ENCODE data around the gene DCTD.

DCTD gene

DNA sequence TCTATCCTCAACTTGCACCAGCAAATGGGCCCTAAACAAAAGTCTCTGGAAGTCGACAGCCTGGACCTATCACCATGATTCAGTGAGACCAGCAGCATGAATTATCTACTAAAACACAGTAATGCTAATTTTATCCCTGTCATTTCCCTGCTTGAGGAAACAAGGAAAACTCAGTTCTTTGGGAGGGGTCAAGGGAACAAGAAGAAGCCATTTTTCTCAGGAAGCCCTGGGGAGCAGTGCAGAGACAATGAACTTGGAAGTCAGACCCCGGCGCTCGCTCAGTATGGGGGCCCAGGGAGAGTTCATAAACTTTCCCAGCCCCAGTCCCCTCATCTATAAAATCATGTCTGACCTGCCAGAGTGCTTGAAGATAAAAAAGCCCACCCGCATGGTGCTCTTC lies 50.4 kb downstream of the DCTD start:
- DNase-seq: no peak

DNA sequence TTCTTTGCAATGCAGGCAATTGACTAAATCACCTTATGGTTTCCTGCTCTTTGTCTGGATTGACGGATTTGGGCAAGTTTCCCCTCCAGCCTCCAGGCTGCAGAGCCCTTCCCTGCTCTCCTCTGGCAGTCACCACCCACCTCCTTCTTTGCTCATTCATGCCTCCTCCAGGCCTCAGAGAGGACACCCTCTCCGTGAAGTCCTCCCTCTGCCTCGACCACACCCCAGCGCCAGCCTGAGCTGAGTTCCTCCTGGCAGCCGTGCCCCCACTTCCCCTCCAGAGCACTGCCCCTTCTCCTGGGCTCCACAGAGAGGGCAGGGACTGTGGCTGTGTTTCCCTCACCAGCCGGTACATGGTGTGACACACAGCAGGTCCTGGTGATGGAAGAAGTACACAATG lies 53.7 kb downstream of the DCTD start:
- DNase-seq: no peak

DNA sequence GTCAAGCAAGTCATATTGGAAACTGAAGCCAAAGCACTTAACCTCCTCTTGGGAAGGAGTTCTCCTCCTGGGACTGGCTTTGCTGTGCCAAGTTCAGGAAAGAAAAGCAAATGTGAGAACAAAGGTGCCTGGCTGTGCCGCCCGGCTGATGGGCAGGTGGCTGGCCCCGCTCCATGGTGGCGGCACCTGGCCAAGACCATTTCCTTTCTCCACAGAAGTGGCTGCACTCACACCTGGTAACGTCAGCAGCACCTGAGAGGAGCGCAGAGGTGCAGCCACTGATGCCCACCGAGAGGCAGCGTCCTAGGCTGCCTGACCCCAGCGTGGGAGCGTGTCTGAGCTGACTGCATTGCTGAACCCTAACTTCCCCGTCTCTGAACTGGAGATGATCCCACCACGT lies 54.3 kb downstream of the DCTD start:
- no peak for DNase-seq

DNA sequence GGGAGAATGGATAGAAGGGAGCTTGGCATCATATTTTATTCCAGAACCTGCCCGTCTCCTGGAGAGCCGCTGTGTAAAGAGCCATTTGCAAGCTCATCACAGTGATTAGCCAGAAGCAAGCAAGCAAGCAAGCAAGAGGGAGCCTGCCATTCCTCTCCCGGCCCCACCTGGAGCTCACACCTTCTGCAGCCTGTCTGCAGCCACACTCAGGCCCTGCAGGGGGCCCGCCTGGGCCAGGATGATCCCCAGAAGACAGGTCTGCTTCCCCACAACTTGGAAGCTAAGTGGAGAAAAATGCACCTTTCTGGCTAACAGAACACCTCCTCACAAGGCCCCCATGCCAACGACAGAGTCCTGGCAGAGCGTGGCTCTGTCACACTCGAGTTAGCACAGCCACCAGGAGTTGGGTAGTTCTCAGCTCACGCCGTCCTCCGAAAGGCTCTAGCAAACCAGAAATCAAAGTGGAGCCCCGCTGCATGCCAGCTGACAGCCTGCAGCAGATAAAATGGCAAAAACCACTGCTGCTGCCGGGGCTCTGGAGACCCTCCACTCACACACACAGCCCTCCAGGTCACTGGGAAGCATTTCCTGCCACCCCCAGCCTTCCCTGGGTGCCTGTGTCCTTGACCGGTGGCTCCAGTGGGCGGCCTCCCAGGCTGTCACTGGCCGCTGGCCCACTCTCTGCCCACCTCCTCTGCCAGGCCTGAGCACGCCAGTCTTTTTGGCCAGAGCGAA lies 54.9 kb downstream of the DCTD start:
- no peak for DNase-seq

DNA sequence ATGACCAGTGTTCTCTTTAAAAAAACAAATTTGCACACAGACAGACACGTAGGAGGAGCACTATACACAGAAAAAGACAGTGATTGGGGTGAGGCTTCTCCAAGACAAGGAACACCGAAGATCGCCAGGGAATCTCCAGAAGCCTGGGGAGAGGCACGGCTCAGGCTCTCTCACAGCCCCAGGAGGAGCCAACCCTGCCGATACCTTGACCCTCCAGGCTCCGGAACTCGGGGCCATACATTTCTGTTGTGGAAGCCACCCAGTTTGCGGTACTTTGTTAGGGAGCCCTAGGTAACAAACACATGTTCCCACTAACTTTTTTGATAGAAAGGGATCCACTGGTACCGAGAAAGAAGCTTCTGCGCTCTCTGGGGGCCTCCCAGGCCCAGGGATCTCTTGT lies 55.8 kb downstream of the DCTD start:
- no peak for DNase-seq

DNA sequence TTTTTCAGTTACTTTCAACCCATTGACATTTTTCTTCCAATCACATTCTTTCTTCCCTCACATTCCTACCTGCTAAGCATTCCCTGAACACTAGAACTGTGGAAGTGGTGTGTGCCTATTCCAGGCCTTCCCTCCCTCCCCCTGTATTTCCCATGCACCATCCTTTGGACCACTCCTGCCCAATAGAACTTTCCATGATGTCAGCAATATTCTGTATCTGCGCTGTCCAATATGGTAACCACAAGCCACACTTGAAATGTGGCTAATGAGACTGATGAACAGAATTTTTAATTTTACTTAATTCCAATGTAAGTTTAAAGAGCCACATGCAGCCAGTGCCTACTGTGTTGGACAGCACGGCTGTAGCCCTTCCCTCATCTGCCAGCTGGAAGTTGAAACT lies 57.5 kb downstream of the DCTD start:
- no peak for DNase-seq

DNA sequence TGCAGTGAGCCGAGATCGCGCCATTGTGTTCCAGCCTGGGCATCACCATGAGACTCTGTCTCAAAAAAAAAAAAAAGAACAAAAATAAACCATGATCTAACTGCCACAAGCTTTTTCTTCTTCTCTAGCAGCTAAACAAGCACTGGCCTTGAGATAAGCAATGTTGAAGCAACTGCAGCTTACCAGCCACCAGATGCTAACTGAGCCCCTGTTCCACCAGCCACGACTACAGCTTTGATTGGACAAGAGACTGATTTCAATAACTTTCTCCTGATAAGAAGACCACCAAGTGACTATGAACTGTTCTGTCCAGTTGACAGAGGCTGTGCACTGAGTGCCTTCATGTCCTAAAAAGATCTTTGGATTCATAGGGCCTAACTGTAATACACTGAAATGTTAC lies 58.5 kb downstream of the DCTD start:
- no peak for DNase-seq

DNA sequence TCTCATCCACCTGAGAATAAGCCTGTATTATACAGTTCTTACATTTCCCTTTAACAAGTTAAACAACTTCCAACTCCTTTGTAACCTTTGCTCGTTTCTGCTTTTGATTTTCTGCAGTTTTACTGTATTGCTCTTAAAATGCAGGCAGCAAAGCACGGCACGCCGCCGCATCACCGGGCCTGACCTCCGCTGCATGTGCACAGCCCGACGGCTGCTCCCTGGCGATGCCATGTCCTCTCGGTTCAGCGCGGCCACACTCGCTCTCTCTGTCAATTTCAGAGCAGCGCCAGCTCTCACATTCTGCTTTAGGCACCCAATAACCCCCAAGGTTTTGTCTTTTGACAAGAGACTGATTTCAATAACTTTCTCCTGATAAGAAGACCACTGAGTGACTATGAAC lies 60.3 kb downstream of the DCTD start:
- DNase-seq: no peak

DNA sequence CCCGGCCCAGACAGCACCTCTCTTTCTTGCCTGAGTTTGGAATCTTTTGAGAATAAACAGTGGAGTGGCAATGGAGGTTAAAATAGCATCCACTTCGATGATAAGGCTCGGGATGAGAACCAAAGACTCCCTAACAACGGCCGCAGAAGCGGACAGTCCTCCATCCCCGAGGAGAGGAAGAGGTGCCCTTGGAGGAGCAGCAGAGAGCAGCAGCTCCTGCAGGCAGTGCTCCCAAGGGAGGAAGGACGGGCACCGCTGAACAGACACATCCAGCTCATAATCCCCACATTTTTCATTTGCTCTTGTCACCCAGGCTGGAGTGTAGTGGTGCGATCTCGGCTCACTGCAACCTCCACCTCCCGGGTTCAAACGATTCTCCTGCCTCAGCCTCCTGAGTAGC lies 61.3 kb downstream of the DCTD start:
- no peak for DNase-seq

DNA sequence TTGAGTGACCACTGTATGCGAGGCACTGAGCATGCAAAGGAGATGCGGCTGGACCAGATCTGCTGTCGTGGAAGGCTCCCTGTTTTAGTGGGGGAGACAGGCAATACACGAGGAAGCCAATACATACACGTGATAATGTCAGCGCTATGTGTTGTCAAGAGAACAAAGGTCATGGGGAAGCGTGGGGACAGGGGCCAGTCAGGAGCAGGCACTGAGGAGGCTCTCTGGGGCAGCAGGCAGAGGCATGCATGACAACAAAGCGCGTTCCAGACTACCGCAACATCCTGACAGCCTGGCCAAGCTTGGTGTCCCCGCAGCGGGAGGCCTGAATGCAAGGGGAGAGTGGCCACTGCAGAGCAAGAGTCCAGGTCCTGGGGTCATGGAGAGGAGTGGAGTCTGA lies 61.9 kb downstream of the DCTD start:
- no peak for DNase-seq

DNA sequence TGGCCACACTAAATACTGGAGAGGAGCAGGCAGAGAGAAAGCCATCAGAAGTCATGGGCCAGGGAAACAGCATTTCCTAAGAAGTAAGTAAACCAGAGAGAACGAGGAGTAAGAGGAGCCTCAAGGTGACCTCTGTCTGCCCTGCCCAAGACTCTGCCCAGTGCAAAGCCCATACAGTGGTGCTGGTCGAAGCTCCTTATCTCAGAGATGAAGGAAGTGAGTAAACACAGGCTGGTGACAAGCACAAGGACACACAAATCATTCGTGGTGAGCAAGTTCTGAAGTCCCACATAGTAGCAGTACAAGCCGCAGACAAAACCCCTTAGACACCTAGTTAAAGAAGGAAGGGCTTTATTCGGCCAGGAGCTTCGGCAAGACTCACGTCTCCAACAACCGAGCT lies 62.7 kb downstream of the DCTD start:
- no peak for DNase-seq

DNA sequence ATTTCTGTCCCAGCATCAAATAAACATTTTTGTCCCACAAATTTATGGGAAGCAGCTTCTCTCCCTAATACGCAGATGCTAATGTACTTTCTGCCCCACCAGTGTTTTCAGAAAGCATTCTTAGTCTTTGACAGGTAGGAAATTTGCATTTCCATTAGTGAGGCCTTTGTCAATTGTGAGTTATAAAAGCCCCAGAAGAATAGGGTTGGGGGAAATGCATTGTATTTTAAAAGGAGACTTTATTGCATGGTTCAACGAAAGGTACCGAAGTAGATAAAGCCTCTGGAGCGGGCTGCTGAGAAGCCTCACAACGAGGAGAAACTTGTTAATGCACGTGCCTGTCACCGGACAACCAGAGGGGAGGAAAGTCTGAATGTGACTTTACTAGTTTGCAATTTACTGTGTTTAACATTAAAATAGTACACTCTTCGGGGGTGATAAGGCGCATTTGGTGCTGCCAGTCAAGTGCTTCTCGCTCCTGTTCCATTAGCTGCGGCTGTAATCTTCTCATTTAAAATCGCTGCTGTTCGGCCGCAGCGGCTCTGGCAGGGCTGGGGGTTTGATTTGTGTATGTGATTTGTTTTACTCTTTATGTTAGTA lies 63.4 kb downstream of the DCTD start:
- no peak for DNase-seq

DNA sequence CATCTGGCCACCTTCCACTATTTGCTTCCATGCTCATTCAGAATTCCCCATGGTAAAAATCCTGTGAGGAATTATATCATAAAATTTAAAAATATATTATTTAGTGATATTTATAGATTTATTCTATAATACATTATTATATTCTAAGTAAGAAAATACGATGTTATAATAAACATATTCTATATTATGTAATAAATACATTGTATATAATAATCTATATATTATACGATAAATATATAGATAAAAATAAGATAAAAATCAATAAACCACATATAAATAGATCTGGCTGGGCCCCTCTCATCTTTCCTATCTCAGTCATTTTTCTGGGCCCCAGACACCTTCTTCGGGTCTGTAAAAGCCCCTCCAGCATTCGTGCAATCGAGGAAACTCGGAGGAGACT lies 68.5 kb downstream of the DCTD start:
- DNase-seq: no peak

DNA sequence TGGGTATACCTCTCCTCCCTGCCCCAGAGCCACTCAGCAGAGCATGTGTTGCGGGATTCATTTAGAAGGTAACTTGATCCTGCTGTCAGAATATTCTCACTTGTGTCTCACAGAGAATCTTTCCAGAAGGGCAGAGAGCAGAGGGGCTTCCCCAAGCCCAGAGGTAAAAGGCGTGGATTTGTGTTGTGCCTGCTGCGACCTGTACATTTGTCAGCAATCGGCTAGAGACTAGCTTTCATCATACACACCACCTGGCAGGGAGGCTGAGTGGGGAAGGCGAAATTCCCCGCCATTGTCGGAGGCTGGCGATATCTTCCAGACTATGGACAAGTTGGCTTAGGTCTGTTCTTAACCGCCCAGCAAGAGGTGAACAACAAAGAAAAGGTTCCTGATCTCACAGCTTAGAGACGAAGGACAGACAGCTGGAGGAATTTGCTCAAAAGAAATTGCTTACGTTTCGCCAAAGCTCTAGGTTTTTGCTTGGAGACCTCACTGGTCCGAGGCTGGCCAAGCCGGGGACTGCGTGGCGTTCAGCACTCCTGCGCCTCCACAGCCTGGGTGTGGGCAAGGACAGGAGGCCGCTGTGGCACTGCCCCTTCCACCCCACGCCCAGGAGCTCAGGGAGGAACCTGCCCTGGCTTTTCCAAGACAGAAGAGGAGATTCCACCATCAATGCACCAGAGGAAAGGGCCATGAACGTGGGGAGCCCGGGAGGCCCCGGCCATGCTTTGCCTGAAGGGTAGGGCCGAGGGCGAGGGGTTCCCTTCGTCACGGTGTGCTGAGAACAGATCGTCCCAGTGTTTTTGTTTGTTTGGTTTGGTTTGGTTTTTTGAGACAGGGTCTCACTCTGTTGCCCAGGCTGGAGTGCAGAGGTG lies 69.4 kb downstream of the DCTD start:
- DNase-seq: no peak

DNA sequence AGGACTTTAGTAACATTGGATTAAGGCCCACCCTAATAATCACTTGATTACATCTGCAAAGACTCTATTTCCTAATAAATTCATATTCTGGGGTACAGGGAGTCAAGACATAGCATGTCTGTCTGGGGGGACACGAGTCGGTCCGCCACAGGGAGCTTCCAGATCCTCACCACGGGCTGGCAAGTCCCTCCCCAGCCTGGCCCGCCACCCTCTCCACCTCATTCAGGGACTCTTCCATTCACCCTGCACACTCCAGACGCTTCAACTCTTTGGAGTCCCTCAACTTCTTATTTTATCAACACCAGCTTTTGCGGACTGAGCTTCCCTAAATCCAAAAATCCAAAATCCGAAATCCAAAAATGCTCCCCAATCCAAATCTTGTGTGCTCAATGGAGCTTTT lies 71.2 kb downstream of the DCTD start:
- DNase-seq: no peak

DNA sequence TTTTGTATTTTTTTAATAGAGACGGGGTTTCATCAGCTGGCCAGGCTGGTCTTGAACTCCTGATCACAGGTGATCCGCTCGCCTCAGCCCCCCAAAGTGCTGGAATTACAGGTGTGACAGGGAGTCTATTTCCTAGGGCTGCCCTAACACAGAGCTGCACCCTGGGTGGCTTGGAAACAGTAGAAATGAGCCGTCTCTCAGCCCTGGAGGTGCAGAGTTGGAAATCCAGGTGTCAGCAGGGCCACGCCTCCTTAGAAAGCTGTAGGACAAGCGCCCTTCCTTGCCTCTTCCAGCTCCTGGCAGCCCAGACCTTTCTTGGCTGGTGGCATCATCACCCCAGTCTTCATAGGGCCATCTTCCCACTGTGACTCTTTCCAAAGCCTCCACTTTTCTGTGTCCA lies 71.6 kb downstream of the DCTD start:
- no peak for DNase-seq

DNA sequence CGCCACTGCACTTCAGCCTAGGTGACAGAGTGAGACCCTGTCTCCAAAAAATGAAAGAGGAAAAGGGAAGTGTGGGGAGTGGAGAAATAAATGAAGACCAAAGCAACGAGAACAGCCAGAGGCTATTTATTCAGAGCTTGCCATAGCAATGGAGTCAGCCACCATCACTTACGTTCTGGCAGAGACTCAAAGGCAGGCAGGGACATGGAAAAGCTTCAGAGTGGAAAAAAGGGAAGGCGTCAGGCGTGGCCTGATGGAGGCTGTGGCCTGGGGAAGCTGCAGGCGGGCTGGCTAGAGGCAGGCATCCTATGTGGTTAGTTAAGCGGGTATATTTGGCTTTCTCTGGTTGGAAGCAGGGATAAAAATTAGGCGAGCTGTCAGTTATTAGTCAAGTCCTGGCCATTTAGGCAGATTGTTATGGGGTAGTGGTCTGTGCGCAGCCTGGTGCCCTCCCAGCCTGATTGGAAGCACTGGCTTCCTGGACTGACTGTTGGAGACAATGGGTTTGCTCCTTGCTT lies 73.3 kb downstream of the DCTD start:
- DNase-seq: no peak

DNA sequence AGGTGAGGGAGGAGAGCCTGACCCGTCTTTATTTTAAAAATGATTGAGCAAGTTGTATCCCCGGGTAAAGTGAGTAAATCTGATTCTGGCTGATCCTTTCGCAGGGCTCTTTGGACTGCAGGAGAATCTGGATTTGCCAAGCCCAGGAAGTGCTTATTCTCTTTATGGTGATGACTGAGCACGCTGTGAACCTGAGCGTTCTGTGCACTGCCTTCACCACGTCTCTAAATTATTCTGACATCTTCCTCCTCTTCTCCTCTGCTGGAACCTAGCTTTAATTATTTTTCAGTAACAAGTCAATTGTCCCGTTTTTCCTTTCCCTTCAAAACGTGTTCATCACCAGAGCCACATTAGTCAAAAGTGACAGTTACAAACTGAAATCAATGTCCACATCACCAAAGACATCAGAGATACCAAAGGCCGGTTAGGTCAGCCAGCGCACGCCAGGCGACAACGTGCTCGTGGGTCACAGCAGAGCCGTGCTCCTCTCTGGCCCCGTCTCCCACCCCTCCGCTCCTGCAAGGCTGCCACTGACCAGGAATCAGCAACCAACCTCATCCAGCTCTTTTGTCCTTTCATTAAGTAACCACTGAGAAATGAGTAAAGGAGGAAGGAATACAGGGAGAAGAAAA lies 74.3 kb downstream of the DCTD start:
- DNase-seq: no peak

DNA sequence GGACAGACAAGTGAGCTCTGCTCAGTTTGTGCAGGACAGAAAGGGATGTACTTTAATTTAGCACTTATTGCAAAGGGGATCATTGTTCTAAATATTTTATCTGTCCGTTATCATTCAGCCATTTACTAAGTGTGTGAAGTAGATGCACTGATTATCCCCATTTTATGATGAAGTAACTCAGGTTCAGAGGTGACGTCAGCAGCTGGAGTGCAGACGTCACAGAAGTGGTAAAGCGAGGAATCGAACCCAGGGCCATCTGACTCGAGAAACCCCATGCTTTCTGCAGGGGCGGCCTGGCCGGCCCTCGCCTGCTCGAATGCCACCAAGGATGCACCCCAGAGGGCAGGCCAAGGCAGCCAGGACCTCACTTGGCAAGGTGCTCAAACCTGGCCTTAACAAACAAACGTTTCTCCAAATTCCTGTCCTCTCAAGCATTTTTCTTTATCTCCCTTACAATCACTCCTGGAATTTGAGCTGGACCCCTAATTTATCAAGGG lies 75.0 kb downstream of the DCTD start:
- no peak for DNase-seq

DNA sequence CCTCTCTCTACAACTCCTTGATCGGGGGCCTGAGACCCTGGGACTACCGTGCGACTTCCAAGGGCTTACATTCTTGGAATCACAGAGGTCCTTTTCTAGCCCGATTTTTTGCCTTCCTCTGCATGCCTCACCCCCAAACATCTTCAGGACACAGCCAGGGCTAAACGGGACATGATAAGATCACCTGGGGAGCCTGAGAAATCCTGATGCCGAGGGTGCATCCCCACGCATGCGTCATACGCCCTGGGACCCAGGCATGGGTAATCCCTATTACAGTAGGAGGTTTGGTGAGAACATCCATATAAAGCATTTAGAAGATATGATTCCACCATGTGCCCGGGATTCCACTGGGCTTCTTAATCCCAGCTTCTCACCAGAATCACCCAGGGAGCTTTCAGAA lies 77.1 kb downstream of the DCTD start:
- no peak for DNase-seq

All from CD4-positive, alpha-beta T cell treated with Interleukin-6 for 4 hours (primary cell).